ENCODE results near the gene UBE2Z. TPM values are rescaled to one million over a fixed set of nuclear protein-coding genes. Genes with fewer than 3 reads are reported as not detected.

Gene UBE2Z
- total and polyA plus RNA-seq, 11 donors = 19.3 to 59.0 (median 41.0) TPM

GRCh38 chr17:48970865-48971687, 62.9 kb downstream of the UBE2Z start:
- TF ChIP-seq, protein P1, sequence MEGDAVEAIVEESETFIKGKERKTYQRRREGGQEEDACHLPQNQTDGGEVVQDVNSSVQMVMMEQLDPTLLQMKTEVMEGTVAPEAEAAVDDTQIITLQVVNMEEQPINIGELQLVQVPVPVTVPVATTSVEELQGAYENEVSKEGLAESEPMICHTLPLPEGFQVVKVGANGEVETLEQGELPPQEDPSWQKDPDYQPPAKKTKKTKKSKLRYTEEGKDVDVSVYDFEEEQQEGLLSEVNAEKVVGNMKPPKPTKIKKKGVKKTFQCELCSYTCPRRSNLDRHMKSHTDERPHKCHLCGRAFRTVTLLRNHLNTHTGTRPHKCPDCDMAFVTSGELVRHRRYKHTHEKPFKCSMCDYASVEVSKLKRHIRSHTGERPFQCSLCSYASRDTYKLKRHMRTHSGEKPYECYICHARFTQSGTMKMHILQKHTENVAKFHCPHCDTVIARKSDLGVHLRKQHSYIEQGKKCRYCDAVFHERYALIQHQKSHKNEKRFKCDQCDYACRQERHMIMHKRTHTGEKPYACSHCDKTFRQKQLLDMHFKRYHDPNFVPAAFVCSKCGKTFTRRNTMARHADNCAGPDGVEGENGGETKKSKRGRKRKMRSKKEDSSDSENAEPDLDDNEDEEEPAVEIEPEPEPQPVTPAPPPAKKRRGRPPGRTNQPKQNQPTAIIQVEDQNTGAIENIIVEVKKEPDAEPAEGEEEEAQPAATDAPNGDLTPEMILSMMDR (IDR thresholded peaks at IDR 0.05) = no peak
- no peak for TF ChIP-seq POLR2A (IDR thresholded peaks at IDR 0.05)
- ATAC-seq (no peak), DNase-seq (peak in 1 of 5 donors; percentile 13)
- no peaks in the 10 kb centered on the region for H3K4me1 ChIP-seq
- WGBS, 4 donors = 81 to 91% (median 84%) methylated on average over 12 of the region's 12 CpGs
- intact Hi-C loops (cut with DNase I) = no loop called here
- no peak overlapping the region for H3K27ac ChIP-seq
- no peaks in the 10 kb centered on the region for H3K9me3 ChIP-seq
- no peaks in the 10 kb centered on the region for H3K36me3 ChIP-seq
- H3K4me3 ChIP-seq = no peak overlapping the region
- peaks cover 0 to 91% (median 24%) of the 10 kb centered on the region in 9 donors for H3K27me3 ChIP-seq

GRCh38 chr17:48972749-48973097, 64.5 kb downstream of the UBE2Z start:
- DNase-seq (peak in 1 of 5 donors; percentile 6), ATAC-seq (no peak)
- no peaks in the 10 kb centered on the region for H3K4me1 ChIP-seq
- no peak overlapping the region for H3K4me3 ChIP-seq
- intact Hi-C loops (cut with DNase I) = no loop called here
- peaks cover 0 to 90% (median 29%) of the 10 kb centered on the region in 9 donors for H3K27me3 ChIP-seq
- no peaks in the 10 kb centered on the region for H3K9me3 ChIP-seq
- 55 to 64% (median 59%) methylated on average over 7 of the region's 7 CpGs for WGBS, 4 donors
- TF ChIP-seq, protein P1 (IDR thresholded peaks at IDR 0.05) = no peak
- no peak for TF ChIP-seq POLR2A (IDR thresholded peaks at IDR 0.05)
- H3K36me3 ChIP-seq = no peaks in the 10 kb centered on the region
- H3K27ac ChIP-seq = no peak overlapping the region

DNA sequence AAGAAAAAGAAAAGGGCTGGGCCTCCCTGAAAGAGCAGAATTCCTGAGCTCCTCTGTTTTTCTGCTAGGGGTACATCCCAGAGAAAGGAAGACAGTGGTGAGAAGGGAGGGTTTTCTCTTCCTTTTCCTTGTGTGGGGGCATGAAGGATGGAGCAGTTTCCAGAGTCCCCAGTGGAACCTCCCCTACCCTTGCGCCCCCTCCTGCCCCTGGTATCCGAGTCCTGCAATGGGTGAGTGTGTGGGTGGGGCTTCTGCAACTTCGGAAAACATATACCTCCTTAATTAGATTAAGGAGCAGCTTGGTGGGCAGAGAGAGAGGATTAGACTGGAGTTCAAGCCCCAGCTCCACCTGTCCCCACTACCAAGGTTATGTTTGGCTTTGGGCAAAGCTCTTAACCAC, 65.6 kb downstream of the UBE2Z start:
- Histone ChIP-seq H3K9me3 (no peaks in the 10 kb centered on the region), H3K27ac (no peak overlapping the region), H3K36me3 (no peaks in the 10 kb centered on the region), H3K4me3 (no peak overlapping the region), H3K4me1 (no peaks in the 10 kb centered on the region), H3K27me3 (peaks cover 0 to 86% (median 29%) of the 10 kb centered on the region in 9 donors)
- WGBS, 4 donors = 45 to 60% (median 49%) methylated on average over 3 of the region's 3 CpGs
- intact Hi-C loops (cut with DNase I) = no loop called here
- TF ChIP-seq, protein P1 (IDR thresholded peaks at IDR 0.05) = no peak
- ATAC-seq = no peak
- no peak for DNase-seq

Other genes starting within 250 kb of the UBE2Z start
- gene PRAC1, start 185.9 kb upstream of the UBE2Z start, total RNA-seq = not detected
- not detected for gene PRAC1, start 185.9 kb upstream of the UBE2Z start, polyA plus RNA-seq
- not detected for gene PRAC2, start 185.2 kb upstream of the UBE2Z start, total RNA-seq
- gene PRAC2, start 185.2 kb upstream of the UBE2Z start, polyA plus RNA-seq = not detected
- gene HOXB13, start 179.7 kb upstream of the UBE2Z start, total RNA-seq = not detected
- gene HOXB13, start 179.7 kb upstream of the UBE2Z start, polyA plus RNA-seq = not detected
- gene TTLL6, start 91.2 kb upstream of the UBE2Z start, total RNA-seq = under 1 TPM in 1 of 9 donors, not detected in 8; 0.55 TPM
- under 1 TPM; 0.07 to 0.15 TPM for gene TTLL6, start 91.2 kb upstream of the UBE2Z start, polyA plus RNA-seq
- gene CALCOCO2, start 77.4 kb upstream of the UBE2Z start, total RNA-seq = 100 to 1,000 TPM; 174 to 322 (median 272) TPM
- 100 to 1,000 TPM; 102 to 122 TPM for gene CALCOCO2, start 77.4 kb upstream of the UBE2Z start, polyA plus RNA-seq
- gene ATP5MC1, start 15.6 kb upstream of the UBE2Z start, total RNA-seq = 1,000 to 10,000 TPM in 1 of 9 donors, 100 to 1,000 TPM in 8; 225 to 1,147 (median 370) TPM
- gene ATP5MC1, start 15.6 kb upstream of the UBE2Z start, polyA plus RNA-seq = 1,000 to 10,000 TPM in 1 of 2 donors, 100 to 1,000 TPM in 1; 638 to 1,709 TPM
- 100 to 1,000 TPM in 4 of 9 donors, 10 to 100 TPM in 5; 66.9 to 122 (median 96.1) TPM for gene SNF8, start 36.4 kb downstream of the UBE2Z start, total RNA-seq
- gene SNF8, start 36.4 kb downstream of the UBE2Z start, polyA plus RNA-seq = 100 to 1,000 TPM; 143 to 144 TPM
- not detected for gene GIP, start 60.2 kb downstream of the UBE2Z start, total RNA-seq
- not detected for gene GIP, start 60.2 kb downstream of the UBE2Z start, polyA plus RNA-seq
- not detected for gene IGF2BP1, start 89.0 kb downstream of the UBE2Z start, total RNA-seq
- under 1 TPM in 1 of 2 donors, not detected in 1; 0.01 TPM for gene IGF2BP1, start 89.0 kb downstream of the UBE2Z start, polyA plus RNA-seq
- under 1 TPM in 2 of 9 donors, not detected in 7; 0.07 to 0.08 TPM for gene B4GALNT2, start 224.4 kb downstream of the UBE2Z start, total RNA-seq
- gene B4GALNT2, start 224.4 kb downstream of the UBE2Z start, polyA plus RNA-seq = not detected